Panc1 (cell line): ENCODE data around the gene ADGRA1. TPM values are rescaled to one million over a fixed set of nuclear protein-coding genes. Genes with fewer than 3 reads are reported as not detected.

Source experiments
- ATAC-seq: fragments of 200-7000 bp; cut with Tn5 transposase; 2 replicates; pipeline ENCODE4 v1.9.1; 2020; ENCODE audit warnings: mild to moderate bottlenecking, moderate library complexity
- BruUV-seq: library from RNA; stranded (reverse); fragments of 400-500 nt; replicated peaks from 2 replicates; lab custom pipeline; 2021; lab: Mats Ljungman, UMichigan
- CTCF ChIA-PET: fragments of 300-600 bp; sonication (Branson Sonifier 250); formaldehyde crosslinking; loops from one replicate; lab custom pipeline; 2022; ENCODE audit warnings: antibody characterized with exemption; lab: Charles Lee
- POLR2A ChIA-PET: fragments of 300-600 bp; sonication (Branson Sonifier 250); formaldehyde crosslinking; loops from one replicate; lab custom pipeline; 2022; ENCODE audit warnings: antibody characterized with exemption; lab: Charles Lee
- DNase-seq: peaks from one replicate; pipeline ENCODE4 v3.0.0-alpha.2; 2010; ENCODE audit warnings: low read depth, low spot score
- H3K27ac ChIP-seq: 2 replicates; pipeline ENCODE4 v1.5.1; 2011; ENCODE audit warnings: mild to moderate bottlenecking, low read length, inconsistent platforms
- H3K27me3 ChIP-seq: fragments of 200-500 bp; sonication (Bioruptor generic); 2 replicates; pipeline ENCODE4 v1.6.0; 2014; ENCODE audit warnings: low read length, inconsistent platforms; ENCODE audit not compliant: control insufficient read depth, insufficient read depth
- H3K36me3 ChIP-seq: fragments of 200-500 bp; sonication (Bioruptor generic); 2 replicates; pipeline ENCODE4 v1.5.1; 2014; ENCODE audit warnings: inconsistent platforms, mild to moderate bottlenecking, low read length, moderate library complexity; ENCODE audit not compliant: control insufficient read depth, insufficient read depth
- H3K4me1 ChIP-seq: 2 replicates; pipeline ENCODE4 v1.5.1; 2011; ENCODE audit warnings: inconsistent platforms, mild to moderate bottlenecking, low read length, moderate library complexity; ENCODE audit not compliant: control insufficient read depth, insufficient read depth
- H3K4me3 ChIP-seq, 2 experiments: 2 replicates each; pipeline ENCODE4 v1.5.1; 2011 to 2012; ENCODE audit warnings: low read depth in 2 of 2, low read length in 2 of 2, mild to moderate bottlenecking in 2 of 2, inconsistent platforms in 1 of 2, moderate library complexity in 1 of 2
- H3K9me3 ChIP-seq: fragments of 200-500 bp; sonication (Bioruptor generic); 2 replicates; pipeline ENCODE4 v1.5.1; 2014; ENCODE audit warnings: low read depth, mild to moderate bottlenecking, inconsistent platforms, low read length, moderate library complexity; ENCODE audit not compliant: control insufficient read depth, insufficient read depth
- POLR2AphosphoS5 ChIP-seq: IDR thresholded peaks from 2 replicates; pipeline ENCODE4 v1.6.1; 2012; ENCODE audit warnings: mild to moderate bottlenecking, low read depth, low read length, moderate library complexity
- SIN3A ChIP-seq: IDR thresholded peaks from 2 replicates; pipeline ENCODE4 v1.6.1; 2012; ENCODE audit warnings: low read depth, mild to moderate bottlenecking, low read length, moderate library complexity, borderline replicate concordance; ENCODE audit not compliant: insufficient read depth
- TCF7L2 ChIP-seq: IDR thresholded peaks from 2 replicates; pipeline ENCODE4 v1.6.1; 2011; ENCODE audit warnings: mild to moderate bottlenecking, low read depth, low read length, inconsistent platforms
- in situ Hi-C: cut with HindIII; loops from 2 replicates; pipeline ENCODE4 v1.10.0; 2016; ENCODE audit warnings: low sequenced_read_pairs, low pct_unique_long_range_greater_than_20kb
- intact Hi-C: fragments of 100-400 bp; cut with micrococcal nuclease; formaldehyde crosslinking; loops from one replicate; pipeline ENCODE4 v1.10.0; 2022; ENCODE audit not compliant: unreplicated experiment
- total RNA-seq: library from RNA; stranded (reverse); gene quantifications from one replicate; pipeline ENCODE4 v1.2.1, GENCODE V29; 2021; ENCODE audit not compliant: unreplicated experiment
- TF ChIP-seq, protein P1 (sequence below): fragments of 450-650 bp; IDR thresholded peaks from 2 replicates; pipeline ENCODE4 v1.5.1; 2017; ENCODE audit warnings: mild to moderate bottlenecking
- TF ChIP-seq, protein P2 (sequence below), 2 experiments: IDR thresholded peaks; 2 replicates each; pipeline ENCODE4 v1.6.1; 2011 to 2012; ENCODE audit warnings: low read depth in 2 of 2, control low read depth in 1 of 2, low read length in 1 of 2, mild to moderate bottlenecking in 1 of 2, moderate library complexity in 1 of 2; ENCODE audit not compliant: insufficient read depth in 1 of 2

Gene ADGRA1
- total RNA-seq, 1 experiment from 2014 or later: 0.05 TPM

DNA sequence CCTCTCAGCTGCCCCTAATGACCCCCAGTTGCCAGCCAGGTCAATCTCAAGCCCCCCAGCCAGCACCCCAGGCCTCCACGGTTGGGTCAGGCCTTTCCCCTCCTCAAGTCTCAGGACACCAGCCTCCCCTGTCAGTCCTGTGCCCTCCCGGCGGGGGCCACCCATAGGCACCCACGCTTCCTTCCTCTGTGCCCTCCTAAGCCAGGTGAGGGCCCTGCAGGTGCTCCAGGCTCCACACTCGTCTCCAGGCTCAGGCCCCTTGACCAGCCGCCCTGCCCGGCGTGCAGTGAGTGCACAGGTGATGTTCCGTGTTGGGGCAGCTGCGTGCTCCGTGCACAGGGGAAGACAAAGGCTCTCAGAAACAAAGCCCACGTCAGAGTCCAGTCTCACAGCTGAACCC, 26.8 kb upstream of the ADGRA1 start:
- no TSS peak for BruUV-seq
- POLR2A ChIA-PET: no interaction called here
- no peaks in the 10 kb centered on the region for H3K36me3 ChIP-seq
- H3K27me3 ChIP-seq: peaks cover 2% of the 10 kb centered on the region; the same call in 1 of the 2 replicates
- H3K9me3 ChIP-seq: no peaks in the 10 kb centered on the region
- in situ Hi-C loops (no loop called here), intact Hi-C loops (no loop called here)
- H3K4me1 ChIP-seq: no peaks in the 10 kb centered on the region
- no peak overlapping the region for H3K4me3 ChIP-seq
- CTCF ChIA-PET: no interaction called here
- TF ChIP-seq SIN3A: no peak
- no peak for TF ChIP-seq POLR2AphosphoS5
- TF ChIP-seq, protein P1, sequence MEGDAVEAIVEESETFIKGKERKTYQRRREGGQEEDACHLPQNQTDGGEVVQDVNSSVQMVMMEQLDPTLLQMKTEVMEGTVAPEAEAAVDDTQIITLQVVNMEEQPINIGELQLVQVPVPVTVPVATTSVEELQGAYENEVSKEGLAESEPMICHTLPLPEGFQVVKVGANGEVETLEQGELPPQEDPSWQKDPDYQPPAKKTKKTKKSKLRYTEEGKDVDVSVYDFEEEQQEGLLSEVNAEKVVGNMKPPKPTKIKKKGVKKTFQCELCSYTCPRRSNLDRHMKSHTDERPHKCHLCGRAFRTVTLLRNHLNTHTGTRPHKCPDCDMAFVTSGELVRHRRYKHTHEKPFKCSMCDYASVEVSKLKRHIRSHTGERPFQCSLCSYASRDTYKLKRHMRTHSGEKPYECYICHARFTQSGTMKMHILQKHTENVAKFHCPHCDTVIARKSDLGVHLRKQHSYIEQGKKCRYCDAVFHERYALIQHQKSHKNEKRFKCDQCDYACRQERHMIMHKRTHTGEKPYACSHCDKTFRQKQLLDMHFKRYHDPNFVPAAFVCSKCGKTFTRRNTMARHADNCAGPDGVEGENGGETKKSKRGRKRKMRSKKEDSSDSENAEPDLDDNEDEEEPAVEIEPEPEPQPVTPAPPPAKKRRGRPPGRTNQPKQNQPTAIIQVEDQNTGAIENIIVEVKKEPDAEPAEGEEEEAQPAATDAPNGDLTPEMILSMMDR: no peak
- no peak for TF ChIP-seq TCF7L2
- TF ChIP-seq, protein P2, sequence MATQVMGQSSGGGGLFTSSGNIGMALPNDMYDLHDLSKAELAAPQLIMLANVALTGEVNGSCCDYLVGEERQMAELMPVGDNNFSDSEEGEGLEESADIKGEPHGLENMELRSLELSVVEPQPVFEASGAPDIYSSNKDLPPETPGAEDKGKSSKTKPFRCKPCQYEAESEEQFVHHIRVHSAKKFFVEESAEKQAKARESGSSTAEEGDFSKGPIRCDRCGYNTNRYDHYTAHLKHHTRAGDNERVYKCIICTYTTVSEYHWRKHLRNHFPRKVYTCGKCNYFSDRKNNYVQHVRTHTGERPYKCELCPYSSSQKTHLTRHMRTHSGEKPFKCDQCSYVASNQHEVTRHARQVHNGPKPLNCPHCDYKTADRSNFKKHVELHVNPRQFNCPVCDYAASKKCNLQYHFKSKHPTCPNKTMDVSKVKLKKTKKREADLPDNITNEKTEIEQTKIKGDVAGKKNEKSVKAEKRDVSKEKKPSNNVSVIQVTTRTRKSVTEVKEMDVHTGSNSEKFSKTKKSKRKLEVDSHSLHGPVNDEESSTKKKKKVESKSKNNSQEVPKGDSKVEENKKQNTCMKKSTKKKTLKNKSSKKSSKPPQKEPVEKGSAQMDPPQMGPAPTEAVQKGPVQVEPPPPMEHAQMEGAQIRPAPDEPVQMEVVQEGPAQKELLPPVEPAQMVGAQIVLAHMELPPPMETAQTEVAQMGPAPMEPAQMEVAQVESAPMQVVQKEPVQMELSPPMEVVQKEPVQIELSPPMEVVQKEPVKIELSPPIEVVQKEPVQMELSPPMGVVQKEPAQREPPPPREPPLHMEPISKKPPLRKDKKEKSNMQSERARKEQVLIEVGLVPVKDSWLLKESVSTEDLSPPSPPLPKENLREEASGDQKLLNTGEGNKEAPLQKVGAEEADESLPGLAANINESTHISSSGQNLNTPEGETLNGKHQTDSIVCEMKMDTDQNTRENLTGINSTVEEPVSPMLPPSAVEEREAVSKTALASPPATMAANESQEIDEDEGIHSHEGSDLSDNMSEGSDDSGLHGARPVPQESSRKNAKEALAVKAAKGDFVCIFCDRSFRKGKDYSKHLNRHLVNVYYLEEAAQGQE (IDR thresholded peaks at IDR 0.05; ENCODE audit: insufficient read depth in 1 of 2, low read depth in 2 of 2, low read length in 1 of 2): no peak
- DNase-seq: no peak
- no peak overlapping the region for H3K27ac ChIP-seq
- no peak for ATAC-seq

DNA sequence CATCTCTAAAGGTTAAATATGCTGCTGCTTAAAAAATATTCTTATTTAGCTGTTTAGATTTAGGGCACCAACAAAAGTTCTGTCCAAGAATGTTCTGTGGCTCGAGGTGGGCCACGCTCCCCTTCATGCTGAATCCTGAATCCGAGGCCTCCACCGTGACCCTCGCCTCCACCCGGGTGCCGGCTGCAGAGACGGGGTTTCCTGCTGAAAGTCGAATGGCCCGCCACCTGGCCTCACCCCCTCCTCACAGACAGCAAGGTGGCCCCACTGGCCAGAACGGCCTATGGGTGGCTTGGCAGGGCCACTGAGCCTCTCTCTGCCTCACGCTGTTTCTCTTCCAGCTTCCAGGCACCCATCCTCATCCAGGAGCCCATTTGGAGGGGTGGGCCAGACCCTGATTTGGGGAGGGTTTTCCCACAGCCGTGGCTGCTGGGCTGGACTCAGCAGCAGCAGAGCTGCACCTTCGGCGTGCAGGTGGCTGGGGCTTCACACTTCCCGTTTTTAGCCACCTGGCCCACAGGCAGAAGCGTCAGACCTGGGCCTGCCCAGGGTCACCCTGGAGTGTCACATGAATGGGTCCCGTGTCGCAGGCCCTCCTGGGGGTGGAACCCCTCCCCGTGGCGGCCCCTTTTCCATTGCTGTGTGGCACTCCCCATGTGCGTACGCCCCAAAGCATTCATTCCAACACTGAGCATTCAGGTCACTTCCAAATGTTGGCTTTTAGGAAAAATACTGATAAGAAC, 26.3 kb upstream of the ADGRA1 start:
- no peak overlapping the region for H3K4me3 ChIP-seq
- in situ Hi-C loops: no loop called here
- POLR2A ChIA-PET: no interaction called here
- no peaks in the 10 kb centered on the region for H3K9me3 ChIP-seq
- DNase-seq (no peak), ATAC-seq (no peak)
- intact Hi-C loops: no loop called here
- BruUV-seq: no TSS peak
- H3K27ac ChIP-seq: no peak overlapping the region
- no peaks in the 10 kb centered on the region for H3K4me1 ChIP-seq
- peaks cover 2% of the 10 kb centered on the region; the same call in 1 of the 2 replicates for H3K27me3 ChIP-seq
- CTCF ChIA-PET: no interaction called here
- TF ChIP-seq SIN3A (no peak), TCF7L2 (no peak), POLR2AphosphoS5 (no peak)
- TF ChIP-seq, protein P2 (IDR thresholded peaks at IDR 0.05; ENCODE audit: insufficient read depth in 1 of 2, low read depth in 2 of 2, low read length in 1 of 2): no peak
- TF ChIP-seq, protein P1: no peak
- no peaks in the 10 kb centered on the region for H3K36me3 ChIP-seq
